Neural crest cell (in vitro differentiated cells): ENCODE data around the gene IGFBPL1. TPM values are rescaled to one million over a fixed set of nuclear protein-coding genes. Genes with fewer than 3 reads are reported as not detected.

Experiments
- DNase-seq: peaks from one replicate; pipeline ENCODE4 v3.0.0; 2021; ENCODE audit warnings: low read depth, mixed read lengths, low spot score
- H3K27ac Mint-ChIP-seq: one replicate; pipeline ENCODE4 v1.8.0; 2021; ENCODE audit warnings: mild to moderate bottlenecking, mixed read lengths; ENCODE audit not compliant: unreplicated experiment
- H3K27me3 Mint-ChIP-seq: 2 replicates; pipeline ENCODE4 v1.8.0; 2021; ENCODE audit warnings: low read depth, mild to moderate bottlenecking, mixed read lengths
- H3K36me3 Mint-ChIP-seq: 2 replicates; pipeline ENCODE4 v1.8.0; 2021; ENCODE audit warnings: low read depth, mild to moderate bottlenecking, mixed read lengths
- H3K4me1 Mint-ChIP-seq: 2 replicates; pipeline ENCODE4 v1.8.0; 2021; ENCODE audit warnings: mixed read lengths
- H3K4me3 Mint-ChIP-seq: one replicate; pipeline ENCODE4 v1.8.0; 2021; ENCODE audit warnings: mild to moderate bottlenecking, mixed read lengths
- H3K9me3 Mint-ChIP-seq: 2 replicates; pipeline ENCODE4 v1.8.0; 2021; ENCODE audit warnings: mixed read lengths
- total RNA-seq: library from RNA; stranded (reverse); gene quantifications from 2 replicates; pipeline ENCODE4 v1.2.1, GENCODE V29; 2021
- TF ChIP-seq, protein P1 (sequence below): fragments of 200-600 bp; sonication (generic); conservative IDR thresholded peaks from 2 replicates; pipeline ENCODE4 v1.5.0; 2021; ENCODE audit warnings: antibody characterized with exemption, mild to moderate bottlenecking

The IGFBPL1 gene
- total RNA-seq, 1 donor from 2014 or later, result 63.8 TPM

DNA sequence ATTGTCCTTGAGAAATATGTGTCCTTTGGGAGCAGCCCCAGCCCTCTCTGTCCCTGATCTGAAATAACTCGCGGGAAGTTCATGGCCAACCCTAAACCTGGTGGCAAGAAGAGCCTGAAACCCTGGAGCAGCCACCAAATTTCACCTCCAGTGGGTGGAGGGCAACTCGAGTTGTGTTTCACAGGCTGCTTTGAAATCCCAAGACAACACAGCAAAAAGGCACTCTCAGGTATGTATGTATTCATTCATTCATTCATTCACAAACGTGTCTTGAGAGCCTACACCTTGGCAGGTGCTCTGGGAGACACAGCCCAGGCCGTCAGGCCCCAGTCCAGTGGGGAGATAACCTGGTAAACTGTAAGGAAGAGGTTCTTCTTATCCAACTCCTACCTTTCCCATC, 67.4 kb downstream of the IGFBPL1 start:
- no peak for DNase-seq
- Mint-ChIP-seq H3K36me3 (no peaks in the 10 kb centered on the region), H3K4me3 (no peak overlapping the region), H3K4me1 (peaks cover 42% of the 10 kb centered on the region), H3K27ac (no peak overlapping the region), H3K27me3 (no peaks in the 10 kb centered on the region), H3K9me3 (no peaks in the 10 kb centered on the region)
- TF ChIP-seq, protein P1, sequence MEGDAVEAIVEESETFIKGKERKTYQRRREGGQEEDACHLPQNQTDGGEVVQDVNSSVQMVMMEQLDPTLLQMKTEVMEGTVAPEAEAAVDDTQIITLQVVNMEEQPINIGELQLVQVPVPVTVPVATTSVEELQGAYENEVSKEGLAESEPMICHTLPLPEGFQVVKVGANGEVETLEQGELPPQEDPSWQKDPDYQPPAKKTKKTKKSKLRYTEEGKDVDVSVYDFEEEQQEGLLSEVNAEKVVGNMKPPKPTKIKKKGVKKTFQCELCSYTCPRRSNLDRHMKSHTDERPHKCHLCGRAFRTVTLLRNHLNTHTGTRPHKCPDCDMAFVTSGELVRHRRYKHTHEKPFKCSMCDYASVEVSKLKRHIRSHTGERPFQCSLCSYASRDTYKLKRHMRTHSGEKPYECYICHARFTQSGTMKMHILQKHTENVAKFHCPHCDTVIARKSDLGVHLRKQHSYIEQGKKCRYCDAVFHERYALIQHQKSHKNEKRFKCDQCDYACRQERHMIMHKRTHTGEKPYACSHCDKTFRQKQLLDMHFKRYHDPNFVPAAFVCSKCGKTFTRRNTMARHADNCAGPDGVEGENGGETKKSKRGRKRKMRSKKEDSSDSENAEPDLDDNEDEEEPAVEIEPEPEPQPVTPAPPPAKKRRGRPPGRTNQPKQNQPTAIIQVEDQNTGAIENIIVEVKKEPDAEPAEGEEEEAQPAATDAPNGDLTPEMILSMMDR, result no peak

Other genes with a start within 250 kb of the IGFBPL1 start
- gene ALDH1B1, start 31.8 kb downstream of the IGFBPL1 start, total RNA-seq, result 32.9 and 37.3 TPM in 2 replicates
- 4.8 and 7.6 TPM in 2 replicates for gene ANKRD18A, start 196.1 kb upstream of the IGFBPL1 start, total RNA-seq